CD14-positive monocyte (primary cell): ENCODE results near the gene CHRNA3. TPM values are rescaled to one million over a fixed set of nuclear protein-coding genes. Genes with fewer than 3 reads are reported as not detected.

Source experiments
- DNase-seq, 3 donors: peaks; one replicate each; pipeline ENCODE4 v3.0.0-alpha.2; 2011 to 2022
- H2AFZ ChIP-seq: 2 replicates; pipeline ENCODE4 v1.6.0; 2012; ENCODE audit warnings: mild to moderate bottlenecking, low read depth, low read length, inconsistent platforms; ENCODE audit not compliant: insufficient read depth, poor library complexity, severe bottlenecking
- H3K27ac ChIP-seq, 2 donors: 1 replicate in 1 of 2; 2 replicates in 1 of 2; pipeline ENCODE4 v1.5.1; 2012 to 2013; ENCODE audit warnings: low read length in 2 of 2, control low read depth in 1 of 2, inconsistent platforms in 1 of 2, low read depth in 1 of 2, mild to moderate bottlenecking in 1 of 2
- H3K27me3 ChIP-seq, 2 donors: one replicate each; pipeline versions ENCODE4 v1.6.0 to v1.6.1; 2011 to 2013; ENCODE audit warnings: low read length in 2 of 2; ENCODE audit not compliant: control insufficient read depth in 2 of 2, insufficient read depth in 2 of 2
- H3K36me3 ChIP-seq, 2 donors: replicated peaks in 1 of 2; 1 replicate in 1 of 2; 2 replicates in 1 of 2; pipeline versions ENCODE4 v1.5.1 to v1.6.1; 2012 to 2013; ENCODE audit warnings: low read length in 2 of 2, control low read depth in 1 of 2, inconsistent platforms in 1 of 2, mild to moderate bottlenecking in 1 of 2; ENCODE audit not compliant: insufficient read depth in 2 of 2, control insufficient read depth in 1 of 2
- H3K4me1 ChIP-seq, 2 donors: 1 replicate in 1 of 2; 2 replicates in 1 of 2; pipeline versions ENCODE4 v1.5.1 to v1.6.1; 2012 to 2013; ENCODE audit warnings: low read length in 2 of 2, control low read depth in 1 of 2, inconsistent platforms in 1 of 2, mild to moderate bottlenecking in 1 of 2, moderate library complexity in 1 of 2; ENCODE audit not compliant: insufficient read depth in 2 of 2, control insufficient read depth in 1 of 2
- H3K4me2 ChIP-seq: replicated peaks from 2 replicates; pipeline ENCODE3; 2012; ENCODE audit warnings: low read length, moderate library complexity, mild to moderate bottlenecking; ENCODE audit not compliant: poor library complexity, severe bottlenecking; ENCODE audit errors: extremely low read depth
- H3K4me3 ChIP-seq, 3 experiments: fragments of 200-600 bp in 1 of 3; sonication (generic) in 1 of 3; replicated peaks in 1 of 3; 1 replicate in 2 of 3; 2 replicates in 1 of 3; pipeline ENCODE4 v1.5.1; 2011 to 2013; ENCODE audit warnings: low read length in 3 of 3, mild to moderate bottlenecking in 3 of 3, control low read depth in 2 of 3, low read depth in 2 of 3, inconsistent platforms in 1 of 3, moderate library complexity in 1 of 3
- H3K79me2 ChIP-seq: 2 replicates; pipeline ENCODE4 v1.6.0; 2012; ENCODE audit warnings: mild to moderate bottlenecking, control low read depth, inconsistent platforms, low read length, moderate library complexity; ENCODE audit not compliant: insufficient read depth
- H3K9ac ChIP-seq: 2 replicates; pipeline ENCODE4 v1.6.0; 2017; ENCODE audit warnings: low read length, mild to moderate bottlenecking; ENCODE audit not compliant: insufficient read depth, poor library complexity, severe bottlenecking
- H3K9me3 ChIP-seq, 2 donors: replicated peaks in 1 of 2; 1 replicate in 1 of 2; 2 replicates in 1 of 2; pipeline versions ENCODE4 v1.5.1 to v1.6.1; 2012 to 2013; ENCODE audit warnings: low read length in 2 of 2, control low read depth in 1 of 2; ENCODE audit not compliant: control insufficient read depth in 1 of 2, insufficient read depth in 1 of 2
- H4K20me1 ChIP-seq: 2 replicates; pipeline ENCODE4 v1.6.0; 2012; ENCODE audit warnings: mild to moderate bottlenecking, low read length, control low read depth, moderate library complexity; ENCODE audit not compliant: insufficient read depth
- H3K27ac Mint-ChIP-seq, 7 donors: one replicate each; pipeline ENCODE4 v1.8.0; 2020; ENCODE audit warnings: mild to moderate bottlenecking in 7 of 7, mixed read lengths in 7 of 7, moderate library complexity in 6 of 7, inconsistent platforms in 2 of 7
- H3K27me3 Mint-ChIP-seq, 3 donors: one replicate each; pipeline ENCODE4 v1.8.0; 2021 to 2022; ENCODE audit warnings: low read depth in 3 of 3, mild to moderate bottlenecking in 3 of 3, mixed read lengths in 3 of 3, moderate library complexity in 3 of 3, inconsistent platforms in 1 of 3
- H3K36me3 Mint-ChIP-seq, 2 donors: one replicate each; pipeline ENCODE4 v1.8.0; 2020; ENCODE audit warnings: mixed read lengths in 2 of 2, inconsistent platforms in 1 of 2, mild to moderate bottlenecking in 1 of 2
- H3K4me1 Mint-ChIP-seq: one replicate; pipeline ENCODE4 v1.8.0; 2020; ENCODE audit warnings: mild to moderate bottlenecking, mixed read lengths
- H3K4me3 Mint-ChIP-seq, 2 donors: one replicate each; pipeline ENCODE4 v1.8.0; 2020; ENCODE audit warnings: mild to moderate bottlenecking in 2 of 2, mixed read lengths in 2 of 2, moderate library complexity in 1 of 2
- H3K9me3 Mint-ChIP-seq, 7 donors: one replicate each; pipeline ENCODE4 v1.8.0; 2020 to 2022; ENCODE audit warnings: mixed read lengths in 7 of 7, mild to moderate bottlenecking in 6 of 7, moderate library complexity in 6 of 7, inconsistent platforms in 2 of 7
- CTCF ChIP-seq: fragments of 200-600 bp; IDR thresholded peaks from one replicate; pipeline ENCODE4 v1.8.0; 2022; ENCODE audit warnings: antibody characterized with exemption, mild to moderate bottlenecking
- WGBS: methylation state at CpG from one replicate; pipeline ENCODE4 v1.1.5; 2013; ENCODE audit warnings: missing lambda C conversion rate; ENCODE audit not compliant: insufficient coverage; 5-methylcytosine and 5-hydroxymethylcytosine counted together
- intact Hi-C, 2 donors: fragments of 100-400 bp; cut with micrococcal nuclease; formaldehyde crosslinking; loops; one replicate each; pipeline versions ENCODE4 v1.15.0 to v1.15.1; 2023
- polyA plus RNA-seq, 3 donors: library from polyadenylated mRNA; depleted of rRNA in 1 of 3; unstranded in 2 of 3; stranded (reverse) in 1 of 3; fragments of 300-500 nt in 2 of 3; fragments of >200 nt in 1 of 3; fragmentation: Illumina TruSeq in 2 of 3; gene quantifications; 1 replicate in 2 of 3; 2 replicates in 1 of 3; pipeline ENCODE4 v1.2.3, GENCODE V29; 2012 to 2021

Gene CHRNA3
- polyA plus RNA-seq, 3 donors = not detected

DNA sequence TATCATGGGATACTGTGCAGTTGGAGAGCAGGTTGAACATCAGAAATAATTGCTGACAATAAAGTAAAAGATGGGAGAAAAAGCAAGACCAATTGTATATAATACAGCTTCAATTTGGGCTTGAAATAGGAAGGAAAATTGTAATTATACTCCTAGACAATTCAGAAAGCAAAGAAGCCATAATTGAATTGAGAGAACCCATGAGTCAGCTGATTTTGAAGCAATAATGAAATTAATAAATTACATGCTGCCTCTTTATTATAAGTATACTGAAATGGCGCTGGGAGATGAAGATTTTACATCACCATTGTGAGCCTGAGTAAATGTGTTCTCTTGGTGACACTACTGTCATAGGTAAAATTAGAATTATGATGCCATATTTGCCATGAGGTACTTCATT, 23.2 kb downstream of the CHRNA3 start:
- Histone ChIP-seq H3K9ac (no peak overlapping the region), H3K4me2 (no peak overlapping the region), H3K4me3 (no peak overlapping the region), H3K36me3 (no peaks in the 10 kb centered on the region), H4K20me1 (no peaks in the 10 kb centered on the region), H2AFZ (no peak overlapping the region), H3K4me1 (no peaks in the 10 kb centered on the region), H3K9me3 (no peaks in the 10 kb centered on the region), H3K27me3 (no peaks in the 10 kb centered on the region), H3K79me2 (no peaks in the 10 kb centered on the region), H3K27ac (no peak overlapping the region)
- DNase-seq = no peak
- H3K27me3 Mint-ChIP-seq = peaks cover 0 to 2% (median 0%) of the 10 kb centered on the region in 3 donors
- H3K27ac Mint-ChIP-seq = peak overlapping the region in 1 of 7 donors; percentile 4
- intact Hi-C loops = no loop called here
- no peak for TF ChIP-seq CTCF
- no peak overlapping the region for H3K4me3 Mint-ChIP-seq
- H3K4me1 Mint-ChIP-seq = no peaks in the 10 kb centered on the region
- H3K36me3 Mint-ChIP-seq = no peaks in the 10 kb centered on the region
- WGBS = no CpG with 5 or more reads among the region's 1 CpG
- H3K9me3 Mint-ChIP-seq = peaks cover 0 to 1% (median 0%) of the 10 kb centered on the region in 7 donors

- H3K36me3 ChIP-seq = no peaks in the 10 kb centered on the region
- no peak for TF ChIP-seq CTCF
- Mint-ChIP-seq H3K27ac (no peak overlapping the region), H3K36me3 (no peaks in the 10 kb centered on the region), H3K9me3 (peaks cover 0 to 2% (median 0%) of the 10 kb centered on the region in 7 donors), H3K27me3 (peaks cover 1 to 3% (median 2%) of the 10 kb centered on the region in 3 donors), H3K4me1 (no peaks in the 10 kb centered on the region), H3K4me3 (no peak overlapping the region)
- H3K27ac ChIP-seq = no peak overlapping the region
- no peak overlapping the region for H3K4me2 ChIP-seq
- H3K9ac ChIP-seq = no peak overlapping the region
- H3K27me3 ChIP-seq = no peaks in the 10 kb centered on the region
- 100% methylated on average over 1 of the region's 1 CpG for WGBS
- intact Hi-C loops = no loop called here
- H3K79me2 ChIP-seq = no peaks in the 10 kb centered on the region
- H3K4me3 ChIP-seq = no peak overlapping the region
- H3K9me3 ChIP-seq = no peaks in the 10 kb centered on the region
- DNase-seq = no peak
- H3K4me1 ChIP-seq = no peaks in the 10 kb centered on the region
- H4K20me1 ChIP-seq = no peaks in the 10 kb centered on the region
- no peak overlapping the region for H2AFZ ChIP-seq
These were observed 45.9 kb downstream of the CHRNA3 start for GRCh38 chr15:78574944-78575343.
